T-helper 2 cell treated with Interferon-gamma antibody and Interleukin-4, amounts not matched to agents 100 ng/mL and 5 ng/mL, for 36 hours (primary cell): Measurements from ENCODE around the gene SCN3A. TPM values are rescaled to one million over a fixed set of nuclear protein-coding genes. Genes with fewer than 3 reads are reported as not detected.

Experiments used
- intact Hi-C: fragments of 100-400 bp; cut with micrococcal nuclease; formaldehyde crosslinking; loops from one replicate; pipeline ENCODE4 v1.15.1; 2023
- total RNA-seq: library from RNA; stranded (reverse); gene quantifications from 2 replicates; pipeline ENCODE4 v1.2.3, GENCODE V29; 2022

Gene SCN3A
- 0.05 TPM in 1 of 2 replicates, not detected in the other for total RNA-seq

DNA sequence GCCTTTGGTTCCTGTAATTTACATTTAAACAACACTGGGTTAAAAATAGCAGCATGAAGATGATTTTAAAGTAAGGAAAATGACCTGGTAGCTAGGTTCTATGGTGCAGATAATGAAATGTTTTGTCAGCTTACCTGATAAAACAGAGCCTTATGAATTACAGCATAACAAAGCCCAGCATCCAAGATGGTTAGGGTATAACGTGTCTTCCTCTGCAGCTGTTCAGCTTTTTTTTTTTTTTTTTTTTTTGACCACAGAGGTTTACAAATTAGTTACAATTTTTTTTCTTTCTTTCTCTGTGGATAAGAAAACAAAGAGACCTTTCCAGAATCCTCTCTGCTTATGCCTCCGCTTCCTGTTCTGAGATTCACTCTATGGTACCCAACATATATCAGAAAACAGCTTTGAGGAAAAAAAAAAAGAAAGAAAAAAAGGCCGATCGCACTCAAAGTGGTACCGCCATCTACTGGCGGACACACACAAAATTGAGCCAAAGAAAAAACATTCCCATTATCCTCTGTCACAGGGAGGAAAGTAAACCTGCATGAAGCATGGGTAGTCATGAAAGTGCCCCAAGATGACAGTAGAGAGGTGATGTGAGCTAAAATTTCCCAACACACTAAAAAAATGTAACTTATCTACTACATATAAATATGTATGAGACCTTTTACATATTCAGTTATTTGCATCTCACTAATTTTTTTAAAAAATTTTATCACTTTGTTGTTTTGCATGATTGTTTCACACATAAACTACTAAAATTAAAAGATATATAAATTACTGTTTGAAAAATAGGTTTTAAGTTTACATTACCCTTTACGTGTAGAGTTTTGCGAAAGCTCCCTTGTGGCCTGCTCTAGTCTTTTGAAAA, at the start of gene SCN3A:
Gene SCN3A (minus strand): TSS at position 362 of the 871 bp plus-strand sequence. CDS start 27,656 bp downstream, outside the sequence.
- intact Hi-C loops, result loop anchor here (1.0 to 5.0 kb wide), 3 partner anchors 187 to 467 kb away; no protein-coding TSS in a partner anchor

DNA sequence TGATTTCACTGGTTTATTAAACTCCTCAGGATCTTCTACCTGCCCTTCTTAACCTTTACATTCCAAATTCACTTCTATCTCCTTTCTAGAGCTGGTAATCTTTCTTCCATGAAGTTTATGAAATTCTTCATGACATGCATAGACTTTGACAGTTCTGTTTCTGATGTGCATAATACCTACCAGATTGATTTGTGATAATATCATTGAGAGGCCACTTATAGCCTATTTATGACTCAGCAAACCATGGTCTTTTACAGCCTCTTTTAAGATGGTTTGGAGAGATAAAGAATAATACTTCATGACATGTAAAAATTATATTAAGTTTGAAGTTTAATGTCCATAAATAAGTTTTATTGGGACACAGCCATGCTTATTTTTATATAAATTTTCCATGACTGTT, 49.3 kb upstream of the SCN3A start:
- intact Hi-C loops, result no loop called here

DNA sequence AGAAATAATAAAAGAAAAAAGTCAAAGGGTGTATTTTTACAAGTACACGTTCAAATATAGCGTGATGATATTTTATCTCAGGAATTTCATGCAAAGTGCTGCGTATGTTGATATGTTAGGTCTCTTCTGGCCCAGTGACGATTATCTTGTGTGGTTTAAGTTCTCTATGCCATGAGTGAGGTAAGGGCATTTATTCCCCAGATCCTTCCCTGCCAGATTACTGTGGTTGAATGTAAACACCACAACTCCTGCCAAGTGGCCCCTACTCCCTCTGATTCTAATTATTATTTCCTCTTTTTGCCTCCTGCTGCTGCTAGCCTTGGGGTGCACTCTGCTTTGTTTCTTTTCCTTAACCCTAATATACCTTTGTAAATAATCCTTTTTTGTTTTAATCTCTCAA, 47.5 kb upstream of the SCN3A start:
- intact Hi-C loops, result no loop called here

DNA sequence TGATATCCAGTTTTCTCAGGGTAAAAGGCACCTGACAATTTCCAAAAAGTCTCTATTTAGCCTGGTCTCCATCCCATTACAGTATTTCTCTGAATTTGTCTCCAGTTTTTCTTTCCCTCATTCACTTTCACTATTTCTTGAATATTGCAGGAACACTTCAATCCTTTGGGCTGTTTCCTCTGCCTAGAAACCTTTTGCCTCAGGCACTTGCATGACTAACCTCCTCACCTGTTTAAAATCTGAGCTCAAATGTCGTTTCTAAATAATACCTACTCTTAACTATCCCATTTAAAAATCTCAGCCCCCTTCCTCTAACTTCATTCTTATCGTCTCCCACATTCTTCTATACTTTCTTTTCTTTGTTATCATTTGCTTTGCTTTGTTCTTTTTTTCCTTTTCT, 44.4 kb upstream of the SCN3A start:
- intact Hi-C loops, result loop anchor here (10.0 kb wide), 1 partner anchor 157 kb away; no protein-coding TSS in a partner anchor

DNA sequence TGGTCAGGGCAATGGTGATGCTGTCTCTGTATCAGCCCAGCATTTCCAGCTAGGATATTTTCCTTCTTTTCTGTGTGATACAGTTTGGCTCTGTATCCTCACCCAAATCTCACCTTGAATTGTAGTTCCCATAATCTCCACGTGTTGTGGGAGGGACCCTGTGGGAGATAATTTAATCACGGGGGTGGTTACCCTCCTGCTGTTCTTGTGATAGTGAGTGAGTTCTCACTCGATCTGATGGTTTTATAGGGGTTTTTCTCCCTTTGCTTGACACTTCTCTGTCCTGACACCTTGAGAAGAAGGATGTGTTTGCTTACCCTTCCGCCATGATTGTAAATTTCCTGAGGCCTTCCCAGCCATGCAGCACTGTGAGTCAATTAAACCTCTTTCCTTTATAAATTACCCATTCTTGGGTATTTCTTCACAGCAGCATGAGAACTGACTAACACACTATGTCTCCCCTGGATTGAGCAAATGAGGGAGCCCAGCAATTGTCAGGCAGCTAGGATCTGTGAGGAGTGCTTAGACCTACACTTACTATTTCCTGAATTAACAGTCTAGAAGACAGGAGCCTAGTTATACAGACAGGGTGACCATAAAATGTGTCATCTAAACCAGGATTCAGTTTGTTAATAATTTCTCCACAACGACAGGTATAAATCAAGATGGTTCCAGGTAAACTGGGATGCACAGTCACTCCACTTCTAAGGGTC, 41.4 kb upstream of the SCN3A start:
- intact Hi-C loops, result loop anchor here (10.0 kb wide), 1 partner anchor 160 kb away; no protein-coding TSS in a partner anchor

DNA sequence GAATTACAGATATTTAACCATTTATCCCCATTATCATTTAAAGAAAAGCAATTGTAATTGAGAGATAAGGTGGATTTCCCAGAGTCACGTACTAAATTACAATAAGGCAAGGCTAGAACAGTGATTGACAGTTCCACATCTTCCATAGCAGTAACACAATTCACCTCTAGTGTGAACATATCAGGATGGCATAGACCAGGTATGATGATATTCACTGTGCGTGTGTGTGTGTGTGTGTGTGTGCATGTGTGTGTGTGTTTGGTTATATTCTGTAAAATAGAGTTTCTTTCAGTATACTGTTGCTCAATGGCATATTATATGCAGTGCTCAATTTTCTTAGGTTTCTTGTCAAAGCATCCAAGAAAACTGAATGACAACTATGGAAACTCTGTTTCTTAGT, 37.1 kb upstream of the SCN3A start:
- intact Hi-C loops, result loop anchor here (10.0 kb wide), 1 partner anchor 164 kb away; no protein-coding TSS in a partner anchor

DNA sequence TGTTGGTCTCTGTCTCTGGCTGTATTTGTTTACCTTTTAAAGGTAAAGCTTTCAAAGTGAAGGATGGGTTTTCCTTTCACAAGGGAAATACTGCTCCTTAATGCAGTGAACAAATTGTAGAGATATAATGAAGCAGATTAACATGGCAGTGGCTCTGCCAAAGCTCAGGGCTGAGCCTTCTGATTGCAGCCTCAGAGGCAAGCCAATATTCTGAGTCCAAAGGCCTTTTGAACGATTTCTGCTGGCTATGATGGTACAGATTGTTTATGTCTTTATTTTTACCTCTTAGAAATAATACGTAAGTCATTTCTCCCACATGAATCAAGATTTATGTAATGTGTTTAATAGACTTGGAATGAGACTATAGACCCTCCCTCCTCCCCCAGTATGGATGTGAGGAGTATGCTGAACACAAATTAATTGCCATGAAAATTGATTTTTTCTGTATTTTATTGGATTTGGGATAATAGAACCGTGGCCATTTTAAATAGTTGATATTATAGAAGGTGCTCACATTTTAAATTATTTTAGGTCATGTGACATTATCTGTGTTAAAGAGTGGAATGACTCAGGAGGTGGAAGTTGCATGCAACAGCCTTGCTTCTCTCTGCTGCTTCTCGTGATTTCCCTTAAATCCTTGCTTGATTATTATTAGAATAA, 36.1 kb upstream of the SCN3A start:
- intact Hi-C loops, result loop anchor here (1.0 to 10.0 kb wide), 3 partner anchors 22 to 165 kb away; no protein-coding TSS in a partner anchor

DNA sequence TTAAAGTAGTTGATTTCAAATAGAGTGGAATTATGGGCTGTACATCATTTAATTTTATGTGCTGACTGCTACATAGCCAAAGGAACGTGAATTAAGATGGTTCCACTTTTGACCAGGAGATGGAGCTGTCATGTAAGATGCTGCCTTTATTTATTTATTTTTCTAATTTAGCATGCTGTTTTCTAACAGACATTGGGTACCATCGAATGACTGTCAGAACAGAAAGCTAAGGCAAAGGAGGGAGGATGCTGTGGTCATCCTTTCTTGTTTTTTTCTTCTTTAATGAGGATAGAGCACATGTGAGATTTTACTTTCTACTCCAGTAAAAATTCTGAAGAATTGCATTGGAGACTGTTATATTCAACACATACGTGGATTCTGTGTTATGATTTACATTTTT, 35.4 kb upstream of the SCN3A start, which contains the start of gene SCN2A:
Gene SCN2A (plus strand): TSS at position 185 of the 400 bp plus-strand sequence. CDS start 56,410 bp downstream, outside the sequence.
- intact Hi-C loops, result loop anchor here (1.0 kb wide), 2 partner anchors 21 to 54 kb away; no protein-coding TSS in a partner anchor

DNA sequence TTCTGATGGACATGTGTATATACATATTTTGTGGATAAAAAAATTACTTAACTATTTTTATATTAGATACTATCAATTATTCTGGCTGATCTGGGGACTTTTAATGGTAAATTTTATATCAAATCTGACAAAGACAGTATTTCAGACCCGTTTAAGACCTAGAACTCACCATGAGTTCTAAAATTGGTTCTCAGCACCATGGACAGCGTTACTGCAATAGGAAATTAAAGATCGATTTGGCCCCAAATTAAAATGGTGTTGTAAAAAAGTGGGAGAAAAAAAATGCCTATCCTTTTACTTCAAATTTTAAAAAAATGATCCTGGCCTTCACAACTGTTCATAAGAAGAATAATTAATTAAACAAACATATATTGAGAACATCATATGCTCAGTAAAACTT, 34.4 kb upstream of the SCN3A start:
- intact Hi-C loops, result loop anchor here (1.0 kb wide), 1 partner anchor 636 kb away; no protein-coding TSS in a partner anchor

DNA sequence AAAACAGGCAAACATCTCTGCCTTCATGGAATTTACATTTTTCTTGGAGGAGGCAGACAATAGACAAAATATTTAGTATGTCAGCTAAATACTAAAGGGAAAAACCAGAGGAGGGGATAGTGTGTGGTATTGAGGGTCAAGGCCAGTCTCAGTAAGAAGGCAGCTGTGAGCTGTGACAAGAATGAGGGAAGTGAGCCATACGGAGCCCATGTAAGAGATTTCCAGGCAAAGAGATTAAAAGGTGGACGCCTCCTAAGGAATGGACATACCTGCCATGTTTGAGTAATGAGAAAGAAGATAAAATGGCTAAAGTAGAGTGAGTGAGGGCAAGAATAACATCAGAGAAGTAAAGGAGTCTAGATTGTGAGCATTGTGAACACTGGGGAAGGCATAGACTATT, 33.2 kb upstream of the SCN3A start:
- intact Hi-C loops, result no loop called here

DNA sequence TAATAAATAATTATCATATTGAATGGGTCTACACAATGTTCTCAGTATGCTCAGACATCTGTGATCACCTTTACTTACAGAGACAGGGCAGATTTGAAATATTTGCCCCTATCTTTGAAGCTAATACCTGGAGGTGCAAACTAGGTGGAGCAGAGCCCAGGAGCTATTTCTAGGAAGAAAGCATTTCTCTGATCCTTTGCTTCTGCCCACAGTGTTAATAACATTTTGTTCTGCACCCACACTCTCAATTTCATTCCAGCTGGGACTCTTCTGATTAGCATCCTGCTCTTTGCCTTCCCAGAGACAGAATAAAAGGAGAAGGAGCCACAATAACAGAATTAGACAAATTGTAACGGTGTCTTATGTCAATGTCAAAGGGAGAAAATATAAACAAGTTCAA, 23.7 kb upstream of the SCN3A start:
- intact Hi-C loops, result no loop called here

DNA sequence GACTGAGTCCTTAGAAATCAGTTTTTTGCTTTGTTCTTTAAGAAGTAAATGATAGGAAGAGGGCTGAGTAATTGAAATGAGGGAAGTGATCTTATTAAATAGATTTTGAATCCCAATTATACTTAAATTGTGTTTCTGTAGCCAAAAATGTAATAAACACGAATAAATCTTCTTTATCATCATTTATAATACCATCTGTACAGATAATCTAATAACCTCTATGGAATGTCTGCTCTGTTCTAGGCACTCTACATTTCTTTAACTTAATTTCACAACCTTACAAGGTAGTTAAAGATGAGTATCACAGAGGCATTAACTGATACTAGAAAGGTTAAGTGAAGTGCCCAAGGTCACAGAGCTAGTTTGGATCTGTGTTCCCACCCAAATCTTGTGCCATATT, 21.1 kb upstream of the SCN3A start:
- intact Hi-C loops, result no loop called here

DNA sequence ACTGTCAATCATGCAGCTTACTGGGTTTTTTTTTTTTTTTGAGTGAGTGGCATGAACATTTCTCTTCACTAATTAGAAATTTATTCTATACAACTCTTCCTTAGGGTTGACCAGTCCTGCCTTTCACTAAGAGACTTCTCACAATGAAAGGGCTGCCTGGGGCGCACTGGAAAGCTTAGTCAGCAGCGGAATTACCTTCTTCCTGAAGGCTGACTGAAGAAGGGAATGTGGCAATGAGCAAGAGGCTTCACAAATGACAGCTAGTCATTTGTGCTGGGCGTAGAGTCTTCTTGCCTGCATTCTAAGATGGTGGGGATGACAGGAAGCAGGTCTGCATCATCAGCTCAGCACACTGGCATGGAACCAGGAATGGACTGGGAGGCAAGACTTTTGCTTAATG, 15.6 kb upstream of the SCN3A start:
- intact Hi-C loops, result no loop called here

DNA sequence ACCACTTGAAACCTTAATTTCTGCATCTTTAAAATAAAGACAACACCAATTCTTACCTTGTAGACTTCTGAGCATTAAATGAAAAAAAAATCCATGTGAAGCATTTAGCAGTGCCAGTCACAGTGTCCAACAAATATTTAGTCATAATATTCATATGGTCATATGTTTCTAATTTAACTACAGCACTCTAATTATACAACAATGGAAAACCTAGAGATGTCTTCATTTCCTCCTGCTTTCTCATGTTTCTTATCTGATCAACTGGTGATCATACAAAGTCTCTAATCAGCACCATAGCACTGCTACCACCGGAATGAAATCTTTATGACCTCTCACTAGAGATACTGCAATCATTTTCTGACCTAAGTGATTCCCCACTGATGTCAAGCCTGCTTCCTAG, 10.2 kb upstream of the SCN3A start:
- intact Hi-C loops, result no loop called here

DNA sequence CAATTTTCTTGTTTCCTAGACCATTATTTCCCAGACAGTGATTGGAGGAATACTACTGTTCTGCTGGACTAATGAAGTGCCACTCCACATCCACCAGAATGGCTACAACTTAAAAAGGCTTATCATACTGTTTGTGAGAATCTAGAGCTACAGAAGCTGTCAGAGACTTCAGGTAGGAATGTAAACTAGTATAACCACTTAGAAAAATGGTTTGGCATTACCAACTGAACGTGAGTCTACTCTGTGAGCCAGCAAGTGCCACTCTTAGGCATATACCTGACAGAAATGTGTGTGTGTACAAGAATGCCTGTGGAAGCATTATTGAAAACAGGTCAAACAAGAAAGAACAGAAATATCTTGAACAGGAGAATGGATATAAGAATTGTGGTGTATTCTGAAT, 4.2 kb upstream of the SCN3A start:
- intact Hi-C loops, result no loop called here

DNA sequence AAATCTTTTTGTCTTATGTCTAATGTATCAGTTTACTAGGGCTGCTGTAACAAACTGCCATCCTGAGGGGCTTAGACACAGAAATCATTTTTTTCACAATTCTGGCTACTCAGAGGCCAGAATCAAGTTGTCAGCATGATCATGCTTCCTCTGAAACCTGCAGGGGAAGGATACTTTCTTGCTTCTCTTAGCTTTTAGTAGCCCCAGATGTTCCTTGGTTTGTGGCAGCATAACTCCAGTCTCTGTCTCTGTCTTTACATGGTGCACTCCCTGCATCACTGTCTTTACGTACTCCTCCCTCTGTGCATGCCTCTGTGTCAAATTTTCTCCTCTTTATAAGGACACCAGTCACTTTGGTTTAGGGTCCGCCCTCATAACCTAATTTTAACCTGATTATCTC, 2.0 kb upstream of the SCN3A start:
- intact Hi-C loops, result loop anchor here (2.0 kb wide), 1 partner anchor 189 kb away; no protein-coding TSS in a partner anchor

DNA sequence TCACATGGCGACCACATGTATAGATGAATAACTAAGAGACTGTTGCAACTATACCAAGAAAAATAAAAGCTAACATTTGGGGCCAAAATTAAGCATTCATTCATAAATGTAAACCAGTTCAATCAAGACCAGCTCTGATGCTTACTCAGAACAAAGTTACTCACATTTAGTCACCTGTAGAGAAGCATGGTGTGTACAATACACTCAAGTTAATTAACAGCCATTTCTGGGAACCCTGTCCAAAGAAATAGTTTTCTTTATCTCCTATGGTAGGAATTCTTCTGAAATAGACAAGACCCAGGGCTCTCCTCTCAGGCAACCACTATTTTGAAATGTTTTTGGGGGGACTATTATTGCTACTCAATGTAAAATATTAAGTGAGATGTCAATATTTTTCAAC, 1.6 kb downstream of the SCN3A start:
- intact Hi-C loops, result loop anchor here (5.0 kb wide), 1 partner anchor 465 kb away; no protein-coding TSS in a partner anchor

DNA sequence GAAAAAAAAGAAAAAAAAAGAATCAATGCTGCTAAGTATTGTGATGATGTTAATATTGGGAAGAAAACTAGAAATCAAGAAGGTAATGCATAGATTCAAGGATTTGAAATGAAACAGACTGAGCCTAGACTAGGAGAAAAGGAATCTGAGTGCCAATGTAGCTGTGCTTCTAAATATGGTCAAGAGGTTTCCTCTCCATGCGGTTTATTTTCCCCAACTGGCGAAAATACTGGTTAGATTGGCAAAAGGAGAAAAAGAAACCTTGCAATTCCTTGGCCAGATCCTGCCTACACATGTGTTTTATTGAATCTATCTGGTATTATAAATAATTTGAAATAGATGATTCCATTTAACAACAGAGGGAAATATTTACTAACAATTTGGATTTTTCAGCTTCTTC, 5.7 kb downstream of the SCN3A start:
- intact Hi-C loops, result no loop called here

DNA sequence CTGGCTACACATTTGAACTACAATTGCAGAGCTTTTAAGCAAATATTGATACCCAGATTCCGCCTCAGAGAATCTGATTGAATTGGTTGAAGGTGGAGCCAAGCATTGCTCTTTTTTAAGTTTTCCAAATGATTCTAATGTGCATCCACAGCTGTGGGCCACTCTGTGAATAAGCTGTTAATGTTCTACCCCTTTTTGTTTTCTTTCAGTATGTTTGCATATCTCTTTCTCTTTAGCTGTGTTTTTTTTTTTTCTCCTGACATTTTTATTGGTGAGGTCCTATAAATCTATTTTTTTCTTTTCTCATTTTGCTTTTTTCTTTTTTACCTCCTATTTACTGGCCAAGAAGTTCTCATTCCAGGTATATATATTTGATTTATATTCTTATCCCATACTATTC, 6.5 kb downstream of the SCN3A start:
- intact Hi-C loops, result no loop called here

DNA sequence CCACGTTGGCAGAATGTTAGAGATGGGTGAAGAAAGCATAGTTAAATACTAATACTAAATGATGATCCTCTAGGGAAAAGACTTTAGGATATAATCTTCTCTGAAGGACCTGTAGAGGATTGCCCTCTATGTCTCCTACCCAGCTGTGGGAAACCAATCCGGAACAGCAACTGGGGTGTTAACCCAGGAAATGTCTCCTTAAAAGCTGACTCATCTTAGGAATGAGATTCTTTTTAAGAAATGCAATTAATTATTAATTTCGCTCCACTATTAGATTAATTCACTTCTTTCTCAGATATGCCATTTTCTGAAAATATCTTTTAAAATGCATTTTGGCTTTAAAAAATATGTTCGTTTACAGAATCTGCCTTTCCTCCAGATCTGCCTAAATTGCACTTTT, 7.4 kb downstream of the SCN3A start:
- intact Hi-C loops, result no loop called here

DNA sequence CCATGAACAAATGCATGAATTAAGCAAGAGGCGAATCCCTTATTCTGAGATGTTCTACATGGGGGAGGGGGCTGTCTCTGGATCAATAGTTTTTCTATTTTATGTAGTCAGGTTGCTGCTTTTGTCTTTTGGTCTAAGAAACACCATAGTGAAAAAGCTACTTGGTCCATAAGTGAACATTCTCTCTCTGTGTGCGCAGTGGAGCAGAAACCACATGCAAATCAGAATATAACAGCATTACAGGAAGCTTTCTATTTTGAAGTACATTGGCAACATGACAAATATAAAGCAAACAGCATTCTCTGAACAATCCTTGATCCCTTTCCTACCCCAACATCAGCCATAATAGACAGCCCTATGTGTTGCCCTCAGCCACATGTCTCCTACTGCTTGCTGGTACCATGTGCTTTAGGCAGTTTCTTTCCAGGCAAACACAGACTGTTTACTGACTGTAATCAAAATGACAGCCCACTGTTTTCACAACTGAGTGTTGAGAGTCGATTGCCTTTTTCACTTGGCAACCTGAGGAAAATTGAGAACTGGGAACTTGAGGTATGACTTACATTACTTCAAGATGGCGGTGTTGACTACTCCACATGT, 10.6 kb downstream of the SCN3A start:
- intact Hi-C loops, result no loop called here
